PC-9 (cell line): ENCODE data around the gene C10orf71. TPM values are rescaled to one million over a fixed set of nuclear protein-coding genes. Genes with fewer than 3 reads are reported as not detected.

Experiments
- BruUV-seq: library from RNA; stranded (reverse); fragments of 400-500 nt; replicated peaks from 2 replicates; lab custom pipeline; 2021; lab: Mats Ljungman, UMichigan
- CTCF ChIA-PET: fragments of 300-600 bp; sonication (Branson Sonifier 250); formaldehyde crosslinking; loops from one replicate; lab custom pipeline; 2022; ENCODE audit warnings: antibody characterized with exemption; lab: Charles Lee
- POLR2A ChIA-PET: fragments of 300-600 bp; sonication (Branson Sonifier 250); formaldehyde crosslinking; loops from one replicate; lab custom pipeline; 2022; ENCODE audit warnings: antibody characterized with exemption; ENCODE audit not compliant: unreplicated experiment; lab: Charles Lee
- DNase-seq, 2 experiments: peaks; one replicate each; pipeline versions ENCODE4 v3.0.0 to v3.0.0-alpha.2; 2015 to 2022; ENCODE audit warnings: mixed read lengths in 1 of 2
- H2AFZ ChIP-seq: fragments of 200-600 bp; sonication (generic); 2 replicates; pipeline ENCODE4 v1.8.1; 2017; ENCODE audit warnings: antibody characterized with exemption
- H3F3A ChIP-seq: fragments of 200-600 bp; sonication (generic); 2 replicates; pipeline ENCODE4 v1.8.1; 2017; ENCODE audit warnings: antibody characterized with exemption, mild to moderate bottlenecking, low read depth; ENCODE audit not compliant: insufficient read depth
- H3K27ac ChIP-seq: fragments of 200-600 bp; sonication (generic); 2 replicates; pipeline ENCODE4 v1.6.1; 2016; ENCODE audit warnings: mixed run types
- H3K27me3 ChIP-seq: fragments of 200-600 bp; sonication (generic); 2 replicates; pipeline ENCODE4 v1.6.1; 2016; ENCODE audit warnings: low read depth, mixed run types; ENCODE audit not compliant: insufficient read depth
- H3K36me3 ChIP-seq: fragments of 200-600 bp; sonication (generic); 2 replicates; pipeline ENCODE4 v1.6.1; 2016; ENCODE audit warnings: low read depth, mixed run types
- H3K4me1 ChIP-seq: fragments of 200-600 bp; sonication (generic); replicated peaks from 2 replicates; pipeline ENCODE4 v1.6.1; 2016; ENCODE audit warnings: mixed run types; ENCODE audit not compliant: insufficient read depth
- H3K4me2 ChIP-seq: fragments of 200-600 bp; sonication (generic); 2 replicates; pipeline ENCODE4 v1.6.1; 2017; ENCODE audit warnings: mixed run types
- H3K4me3 ChIP-seq: fragments of 200-600 bp; sonication (generic); 2 replicates; pipeline ENCODE4 v1.6.1; 2016; ENCODE audit warnings: mixed run types
- H3K79me2 ChIP-seq: fragments of 200-600 bp; sonication (generic); 2 replicates; pipeline ENCODE4 v1.6.1; 2017; ENCODE audit warnings: low read depth, mixed run types
- H3K9me2 ChIP-seq: fragments of 200-600 bp; sonication (generic); 2 replicates; pipeline ENCODE4 v1.8.1; 2017; ENCODE audit warnings: mild to moderate bottlenecking; ENCODE audit not compliant: insufficient read depth
- H3K9me3 ChIP-seq: fragments of 200-600 bp; sonication (generic); 2 replicates; pipeline ENCODE4 v1.8.1; 2016; ENCODE audit warnings: low read depth; ENCODE audit not compliant: insufficient read depth
- H4K20me1 ChIP-seq: fragments of 200-600 bp; sonication (generic); 2 replicates; pipeline ENCODE4 v1.8.1; 2017; ENCODE audit not compliant: insufficient read depth
- EZH2 ChIP-seq: fragments of 200-600 bp; sonication (generic); IDR thresholded peaks from 2 replicates; pipeline ENCODE4 v1.8.0; 2017; ENCODE audit warnings: antibody characterized with exemption, low read depth
- intact Hi-C: fragments of 100-400 bp; cut with micrococcal nuclease; formaldehyde crosslinking; loops from one replicate; pipeline ENCODE4 v1.10.0; 2022; ENCODE audit not compliant: unreplicated experiment
- total RNA-seq: library from RNA; stranded (reverse); gene quantifications from 2 replicates; pipeline ENCODE4 v1.2.3, GENCODE V29; 2021
- TF ChIP-seq, protein P1 (sequence below): fragments of 200-600 bp; sonication (generic); conservative IDR thresholded peaks from 2 replicates; pipeline ENCODE4 v1.6.1; 2017; ENCODE audit warnings: mixed run types, antibody characterized with exemption, mild to moderate bottlenecking, moderate library complexity

Gene C10orf71
- total RNA-seq, 1 experiment from 2014 or later = not detected

- TF ChIP-seq, protein P1, sequence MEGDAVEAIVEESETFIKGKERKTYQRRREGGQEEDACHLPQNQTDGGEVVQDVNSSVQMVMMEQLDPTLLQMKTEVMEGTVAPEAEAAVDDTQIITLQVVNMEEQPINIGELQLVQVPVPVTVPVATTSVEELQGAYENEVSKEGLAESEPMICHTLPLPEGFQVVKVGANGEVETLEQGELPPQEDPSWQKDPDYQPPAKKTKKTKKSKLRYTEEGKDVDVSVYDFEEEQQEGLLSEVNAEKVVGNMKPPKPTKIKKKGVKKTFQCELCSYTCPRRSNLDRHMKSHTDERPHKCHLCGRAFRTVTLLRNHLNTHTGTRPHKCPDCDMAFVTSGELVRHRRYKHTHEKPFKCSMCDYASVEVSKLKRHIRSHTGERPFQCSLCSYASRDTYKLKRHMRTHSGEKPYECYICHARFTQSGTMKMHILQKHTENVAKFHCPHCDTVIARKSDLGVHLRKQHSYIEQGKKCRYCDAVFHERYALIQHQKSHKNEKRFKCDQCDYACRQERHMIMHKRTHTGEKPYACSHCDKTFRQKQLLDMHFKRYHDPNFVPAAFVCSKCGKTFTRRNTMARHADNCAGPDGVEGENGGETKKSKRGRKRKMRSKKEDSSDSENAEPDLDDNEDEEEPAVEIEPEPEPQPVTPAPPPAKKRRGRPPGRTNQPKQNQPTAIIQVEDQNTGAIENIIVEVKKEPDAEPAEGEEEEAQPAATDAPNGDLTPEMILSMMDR = no peak
- TF ChIP-seq EZH2 = no peak
- Histone ChIP-seq H3K36me3 (no peaks in the 10 kb centered on the region), H3K9me2 (no peaks in the 10 kb centered on the region), H3K4me3 (no peak overlapping the region), H4K20me1 (no peaks in the 10 kb centered on the region), H3F3A (no peaks in the 10 kb centered on the region), H3K4me2 (no peak overlapping the region), H3K27me3 (peaks cover 47% of the 10 kb centered on the region), H2AFZ (no peak overlapping the region), H3K9me3 (no peaks in the 10 kb centered on the region), H3K4me1 (no peaks in the 10 kb centered on the region), H3K27ac (no peak overlapping the region), H3K79me2 (no peaks in the 10 kb centered on the region)
- BruUV-seq = no TSS peak
- no peak for DNase-seq
- POLR2A ChIA-PET = no interaction called here
- intact Hi-C loops = no loop called here
- CTCF ChIA-PET = no interaction called here
These were observed 36.0 kb downstream of the C10orf71 start for GRCh38 chr10:49334964-49335363.

DNA sequence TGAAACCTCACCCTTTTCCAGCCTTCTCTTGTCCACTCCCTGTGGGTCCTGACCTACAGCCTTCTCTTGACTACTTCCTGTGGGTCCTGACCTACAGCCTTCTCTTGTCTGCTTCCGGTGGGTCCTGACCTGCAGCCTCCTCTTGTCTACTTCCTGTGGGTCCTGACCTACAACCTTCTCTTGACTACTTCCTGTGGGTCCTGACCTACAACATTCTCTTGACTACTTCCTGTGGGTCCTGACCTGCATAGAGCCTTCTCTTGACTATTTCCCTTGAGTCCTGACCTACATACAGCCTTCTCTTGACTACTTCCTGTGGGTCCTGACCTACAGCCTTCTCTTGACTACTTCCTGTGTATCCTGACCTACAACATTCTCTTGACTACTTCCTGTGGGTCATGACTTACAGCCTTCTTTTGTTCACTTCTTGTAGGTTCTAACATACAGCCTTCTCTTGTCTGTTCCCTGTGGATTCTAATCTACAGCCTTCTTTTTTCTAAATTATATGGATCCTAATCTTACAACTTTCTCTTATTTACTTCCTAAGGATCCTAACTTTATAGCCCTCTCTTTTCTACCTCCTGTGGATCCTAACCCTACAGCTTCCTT lies 36.5 kb downstream of the C10orf71 start:
- no TSS peak for BruUV-seq
- CTCF ChIA-PET = no interaction called here
- H2AFZ ChIP-seq = no peak overlapping the region
- no peaks in the 10 kb centered on the region for H3K79me2 ChIP-seq
- no peak overlapping the region for H3K4me3 ChIP-seq
- no peaks in the 10 kb centered on the region for H3F3A ChIP-seq
- intact Hi-C loops = no loop called here
- H3K36me3 ChIP-seq = no peaks in the 10 kb centered on the region
- TF ChIP-seq EZH2 = no peak
- TF ChIP-seq, protein P1 = no peak
- H3K27me3 ChIP-seq = peaks cover 43% of the 10 kb centered on the region
- H3K9me2 ChIP-seq = no peaks in the 10 kb centered on the region
- POLR2A ChIA-PET = no interaction called here
- H3K27ac ChIP-seq = no peak overlapping the region
- H3K4me2 ChIP-seq = no peak overlapping the region
- no peaks in the 10 kb centered on the region for H4K20me1 ChIP-seq
- DNase-seq = no peak
- no peaks in the 10 kb centered on the region for H3K9me3 ChIP-seq
- H3K4me1 ChIP-seq = no peaks in the 10 kb centered on the region

DNA sequence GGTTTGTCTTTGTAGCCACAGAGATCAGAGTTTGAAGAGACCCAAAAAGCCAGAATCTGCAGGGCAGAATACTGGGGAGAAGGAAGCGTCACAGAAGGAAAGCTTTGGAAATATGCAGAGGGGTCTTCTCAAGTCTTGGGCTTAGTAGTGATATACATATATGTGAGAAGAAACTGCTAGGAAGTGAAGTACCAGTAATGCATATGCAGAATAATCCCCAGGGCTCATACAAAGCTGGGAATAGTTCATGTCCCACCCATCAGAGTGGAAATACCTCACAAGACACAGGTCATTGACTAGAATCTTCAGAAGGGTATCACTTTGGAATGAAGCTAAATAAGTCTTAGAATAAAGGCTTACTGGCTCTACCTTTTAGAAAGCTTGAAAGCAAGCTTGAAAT lies 39.6 kb downstream of the C10orf71 start:
- H3K4me2 ChIP-seq = no peak overlapping the region
- no peaks in the 10 kb centered on the region for H3F3A ChIP-seq
- no peak overlapping the region for H2AFZ ChIP-seq
- H3K36me3 ChIP-seq = no peaks in the 10 kb centered on the region
- BruUV-seq = no TSS peak
- H3K27me3 ChIP-seq = peaks cover 30% of the 10 kb centered on the region; the same call in 1 of the 2 replicates
- H4K20me1 ChIP-seq = no peaks in the 10 kb centered on the region
- TF ChIP-seq, protein P1 = no peak
- TF ChIP-seq EZH2 = no peak
- intact Hi-C loops = no loop called here
- no peaks in the 10 kb centered on the region for H3K4me1 ChIP-seq
- CTCF ChIA-PET = no interaction called here
- no peaks in the 10 kb centered on the region for H3K9me2 ChIP-seq
- POLR2A ChIA-PET = no interaction called here
- no peak overlapping the region for H3K27ac ChIP-seq
- DNase-seq = no peak
- H3K9me3 ChIP-seq = no peaks in the 10 kb centered on the region
- H3K4me3 ChIP-seq = no peak overlapping the region
- H3K79me2 ChIP-seq = no peaks in the 10 kb centered on the region
